GM12872 (cell line): ENCODE results near the gene TANC1.

Experiments used
- CTCF ChIP-seq: IDR thresholded peaks from 3 replicates; pipeline ENCODE4 v1.5.1; 2011; ENCODE audit warnings: low read depth, mild to moderate bottlenecking, low read length, moderate library complexity; ENCODE audit not compliant: insufficient read depth

The TANC1 gene

GRCh38 chr2:159084384-159085370 lies 116.2 kb downstream of the TANC1 start:
- TF ChIP-seq CTCF, result no peak

GRCh38 chr2:159086342-159086741 lies 117.9 kb downstream of the TANC1 start:
- no peak for TF ChIP-seq CTCF

GRCh38 chr2:159086826-159087225 lies 118.4 kb downstream of the TANC1 start:
- no peak for TF ChIP-seq CTCF

- TF ChIP-seq CTCF, result no peak
Observed at GRCh38 chr2:159088906-159089305, 120.5 kb downstream of the TANC1 start.

GRCh38 chr2:159089543-159089942 lies 121.1 kb downstream of the TANC1 start:
- TF ChIP-seq CTCF, result no peak

- TF ChIP-seq CTCF, result no peak
Observed at GRCh38 chr2:159090514-159091201, 122.2 kb downstream of the TANC1 start.

GRCh38 chr2:159091381-159091780 lies 122.9 kb downstream of the TANC1 start:
- TF ChIP-seq CTCF, result no peak
